Measurements from ENCODE around the gene CCDC13. TPM values are rescaled to one million over a fixed set of nuclear protein-coding genes. Genes with fewer than 3 reads are reported as not detected.

The CCDC13 gene
- total and polyA plus RNA-seq, 12 donors = 0.16 to 1.2 (median 0.55) TPM; not detected in 2

GRCh38 chr3:42755681-42756578 lies 17.1 kb downstream of the CCDC13 start:
- intact Hi-C loops (cut with DNase I) = no loop called here
- Histone ChIP-seq H3K4me3 (no peak overlapping the region), H3K27me3 (no peaks in the 10 kb centered on the region), H3K36me3 (no peaks in the 10 kb centered on the region), H3K27ac (no peak overlapping the region), H3K4me1 (peaks cover 0 to 14% (median 0%) of the 10 kb centered on the region in 9 donors), H3K9me3 (no peaks in the 10 kb centered on the region)
- TF ChIP-seq, protein P1, sequence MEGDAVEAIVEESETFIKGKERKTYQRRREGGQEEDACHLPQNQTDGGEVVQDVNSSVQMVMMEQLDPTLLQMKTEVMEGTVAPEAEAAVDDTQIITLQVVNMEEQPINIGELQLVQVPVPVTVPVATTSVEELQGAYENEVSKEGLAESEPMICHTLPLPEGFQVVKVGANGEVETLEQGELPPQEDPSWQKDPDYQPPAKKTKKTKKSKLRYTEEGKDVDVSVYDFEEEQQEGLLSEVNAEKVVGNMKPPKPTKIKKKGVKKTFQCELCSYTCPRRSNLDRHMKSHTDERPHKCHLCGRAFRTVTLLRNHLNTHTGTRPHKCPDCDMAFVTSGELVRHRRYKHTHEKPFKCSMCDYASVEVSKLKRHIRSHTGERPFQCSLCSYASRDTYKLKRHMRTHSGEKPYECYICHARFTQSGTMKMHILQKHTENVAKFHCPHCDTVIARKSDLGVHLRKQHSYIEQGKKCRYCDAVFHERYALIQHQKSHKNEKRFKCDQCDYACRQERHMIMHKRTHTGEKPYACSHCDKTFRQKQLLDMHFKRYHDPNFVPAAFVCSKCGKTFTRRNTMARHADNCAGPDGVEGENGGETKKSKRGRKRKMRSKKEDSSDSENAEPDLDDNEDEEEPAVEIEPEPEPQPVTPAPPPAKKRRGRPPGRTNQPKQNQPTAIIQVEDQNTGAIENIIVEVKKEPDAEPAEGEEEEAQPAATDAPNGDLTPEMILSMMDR (IDR thresholded peaks at IDR 0.05) = peak in 8 of 9 donors; percentile 10 to 56 (median 46)
- ATAC-seq (peak in 6 of 8 donors; percentile 20 to 73 (median 56)), DNase-seq (no peak)
- WGBS, 2 donors = 76 to 83% methylated on average over 5 of the region's 5 CpGs

GRCh38 chr3:42753757-42754156 lies 19.3 kb downstream of the CCDC13 start:
- TF ChIP-seq, protein P1 (IDR thresholded peaks at IDR 0.05) = no peak
- no peak for DNase-seq
- ATAC-seq = no peak
- no peaks in the 10 kb centered on the region for H3K9me3 ChIP-seq
- H3K36me3 ChIP-seq = no peaks in the 10 kb centered on the region
- H3K27ac ChIP-seq = no peak overlapping the region
- no peak overlapping the region for H3K4me3 ChIP-seq
- 83 to 95% methylated on average over 3 of the region's 3 CpGs for WGBS, 2 donors
- intact Hi-C loops (cut with DNase I) = loop anchor here in 3 of 10 donors (5.0 kb wide), 2 partner anchors 171 to 181 kb away; partner anchors contain the start of gene SEC22C (in 2 of the 3)
- H3K27me3 ChIP-seq = no peaks in the 10 kb centered on the region
- peaks cover 0 to 8% (median 0%) of the 10 kb centered on the region in 9 donors for H3K4me1 ChIP-seq

DNA sequence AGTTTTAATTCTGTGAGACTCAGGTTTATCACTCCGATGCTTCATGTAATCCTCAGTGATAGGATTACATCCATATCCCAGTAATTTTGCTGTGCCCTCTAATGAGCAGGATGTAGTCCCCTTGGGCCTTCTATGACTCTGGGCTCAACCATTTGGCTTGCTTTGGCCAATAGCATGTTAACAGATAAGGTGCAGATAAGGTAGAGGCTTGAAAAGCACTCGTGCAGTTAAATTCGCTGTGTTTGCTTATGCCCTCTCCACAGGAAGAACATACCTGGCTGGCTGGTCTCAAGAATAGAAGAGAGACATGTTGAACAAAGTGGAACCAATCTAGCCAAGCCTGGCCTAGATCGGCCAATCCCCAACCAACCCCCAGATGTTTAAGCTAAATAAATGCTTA lies 20.1 kb downstream of the CCDC13 start:
- TF ChIP-seq, protein P1 (IDR thresholded peaks at IDR 0.05) = no peak
- intact Hi-C loops (cut with DNase I) = loop anchor here in 3 of 10 donors (5.0 kb wide), 2 partner anchors 171 to 181 kb away; partner anchors contain the start of gene SEC22C (in 2 of the 3)
- 88 to 90% methylated on average over 4 of the region's 4 CpGs for WGBS, 2 donors
- no peak for DNase-seq
- H3K4me1 ChIP-seq = peaks cover 0 to 8% (median 0%) of the 10 kb centered on the region in 9 donors
- no peak overlapping the region for H3K27ac ChIP-seq
- H3K27me3 ChIP-seq = no peaks in the 10 kb centered on the region
- H3K36me3 ChIP-seq = no peaks in the 10 kb centered on the region
- H3K9me3 ChIP-seq = no peaks in the 10 kb centered on the region
- ATAC-seq = no peak
- no peak overlapping the region for H3K4me3 ChIP-seq

DNA sequence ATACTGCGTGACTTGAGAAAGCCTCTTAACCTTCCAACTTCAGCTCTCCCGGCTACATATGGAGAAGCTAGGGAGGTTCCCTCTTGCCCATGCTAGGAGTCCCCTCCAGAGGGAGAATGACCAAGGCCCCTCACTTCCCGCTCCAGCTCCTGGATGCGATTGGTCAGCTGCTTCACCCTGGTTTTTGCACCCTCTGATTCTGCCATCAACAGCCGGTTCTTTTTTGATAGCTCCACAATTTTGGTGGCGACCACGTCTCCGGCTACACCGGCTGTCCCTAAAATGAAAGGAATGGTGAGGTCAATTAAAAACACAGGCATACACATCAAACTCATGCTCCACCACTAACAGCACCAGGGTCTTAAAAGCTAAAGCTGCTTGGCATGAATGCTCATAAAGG lies 20.6 kb downstream of the CCDC13 start:
- Histone ChIP-seq H3K9me3 (no peaks in the 10 kb centered on the region), H3K4me1 (peaks cover 0 to 8% (median 0%) of the 10 kb centered on the region in 9 donors), H3K4me3 (no peak overlapping the region), H3K27ac (no peak overlapping the region), H3K36me3 (no peaks in the 10 kb centered on the region), H3K27me3 (no peaks in the 10 kb centered on the region)
- ATAC-seq (no peak), DNase-seq (no peak)
- intact Hi-C loops (cut with DNase I) = loop anchor here in 3 of 10 donors (5.0 kb wide), 2 partner anchors 170 to 180 kb away; partner anchors contain the start of gene SEC22C (in 2 of the 3)
- TF ChIP-seq, protein P1 (IDR thresholded peaks at IDR 0.05) = no peak
- WGBS, 2 donors = 96 to 98% methylated on average over 9 of the region's 9 CpGs

All from heart right ventricle (tissue), 16 donors.